ENCODE results near the gene PML. TPM values are rescaled to one million over a fixed set of nuclear protein-coding genes. Genes with fewer than 3 reads are reported as not detected.

The PML gene
- total RNA-seq, 8 experiments from 2014 or later: 7.2 to 37.8 (median 12.6) TPM

- Histone ChIP-seq H3K4me3 (no peak overlapping the region), H3K4me1 (replicated peaks in 1 of 2) (no peaks in the 10 kb centered on the region), H3K27ac (no peak overlapping the region)
- ATAC-seq (replicated peaks in 6 of 8): no peak
- WGBS, 10 experiments: 60 to 98% (median 87%) methylated on average over 4 to 11 of the region's 11 CpGs; no CpG with 5 or more reads in 2 of the 10 experiments
- in situ Hi-C loops (cut with MboI; ENCODE audit: low pct_unique_long_range_greater_than_20kb in 2 of 9, low sequenced_read_pairs in 9 of 9, unreplicated experiment in 9 of 9): no loop called here
These were observed 12.5 kb downstream of the PML start for GRCh38 chr15:74006774-74007639.

- Histone ChIP-seq H3K4me3 (no peak overlapping the region), H3K4me1 (replicated peaks in 1 of 2) (no peaks in the 10 kb centered on the region), H3K27ac (no peak overlapping the region)
- WGBS, 10 experiments: 57 to 100% (median 78%) methylated on average over 1 to 4 of the region's 5 CpGs; no CpG with 5 or more reads in 2 of the 10 experiments
- in situ Hi-C loops (cut with MboI; ENCODE audit: low pct_unique_long_range_greater_than_20kb in 2 of 9, low sequenced_read_pairs in 9 of 9, unreplicated experiment in 9 of 9): no loop called here
- no peak for ATAC-seq (replicated peaks in 6 of 8)
These were observed 13.4 kb downstream of the PML start for GRCh38 chr15:74007820-74008371.

- ATAC-seq (replicated peaks in 6 of 8): no peak
- H3K27ac ChIP-seq: no peak overlapping the region
- in situ Hi-C loops (cut with MboI; ENCODE audit: low pct_unique_long_range_greater_than_20kb in 2 of 9, low sequenced_read_pairs in 9 of 9, unreplicated experiment in 9 of 9): no loop called here
- no peak overlapping the region for H3K4me3 ChIP-seq
- no peaks in the 10 kb centered on the region for H3K4me1 ChIP-seq (replicated peaks in 1 of 2)
- WGBS, 10 experiments: 80 to 100% (median 83%) methylated on average over 1 to 3 of the region's 3 CpGs; no CpG with 5 or more reads in 5 of the 10 experiments
These were observed 14.4 kb downstream of the PML start for GRCh38 chr15:74008901-74009300.

GRCh38 chr15:74010929-74011540 lies 16.5 kb downstream of the PML start:
- WGBS, 10 experiments: 50 to 100% (median 100%) methylated on average over 1 to 2 of the region's 2 CpGs; no CpG with 5 or more reads in 3 of the 10 experiments
- in situ Hi-C loops (cut with MboI; ENCODE audit: low pct_unique_long_range_greater_than_20kb in 2 of 9, low sequenced_read_pairs in 9 of 9, unreplicated experiment in 9 of 9): no loop called here
- no peak overlapping the region for H3K27ac ChIP-seq
- peak in 3 of 8 experiments; percentile 22 to 86 (median 77) for ATAC-seq (replicated peaks in 6 of 8)
- H3K4me3 ChIP-seq: no peak overlapping the region
- no peaks in the 10 kb centered on the region for H3K4me1 ChIP-seq (replicated peaks in 1 of 2)

- no peak overlapping the region for H3K4me3 ChIP-seq
- in situ Hi-C loops (cut with MboI; ENCODE audit: low pct_unique_long_range_greater_than_20kb in 2 of 9, low sequenced_read_pairs in 9 of 9, unreplicated experiment in 9 of 9): no loop called here
- H3K4me1 ChIP-seq (replicated peaks in 1 of 2): no peaks in the 10 kb centered on the region
- H3K27ac ChIP-seq: no peak overlapping the region
- no peak for ATAC-seq (replicated peaks in 6 of 8)
- WGBS, 10 experiments: 29 to 100% (median 60%) methylated on average over 1 to 2 of the region's 2 CpGs; no CpG with 5 or more reads in 4 of the 10 experiments
These were observed 17.1 kb downstream of the PML start for GRCh38 chr15:74011610-74012009.

- no peaks in the 10 kb centered on the region for H3K4me1 ChIP-seq (replicated peaks in 1 of 2)
- no peak overlapping the region for H3K4me3 ChIP-seq
- no peak for ATAC-seq (replicated peaks in 6 of 8)
- in situ Hi-C loops (cut with MboI; ENCODE audit: low pct_unique_long_range_greater_than_20kb in 2 of 9, low sequenced_read_pairs in 9 of 9, unreplicated experiment in 9 of 9): no loop called here
- no peak overlapping the region for H3K27ac ChIP-seq
- WGBS, 10 experiments: 58 to 100% (median 100%) methylated on average over 1 to 2 of the region's 2 CpGs; no CpG with 5 or more reads in 1 of the 10 experiments
These were observed 18.9 kb downstream of the PML start for GRCh38 chr15:74013374-74013894.

GRCh38 chr15:74019734-74020133 lies 25.2 kb downstream of the PML start:
- no peak overlapping the region for H3K4me3 ChIP-seq
- ATAC-seq (replicated peaks in 6 of 8): peak in 2 of 8 experiments; percentile 50
- no peak overlapping the region for H3K27ac ChIP-seq
- WGBS, 10 experiments: 14 to 100% (median 77%) methylated on average over 1 to 2 of the region's 2 CpGs; no CpG with 5 or more reads in 1 of the 10 experiments
- in situ Hi-C loops (cut with MboI; ENCODE audit: low pct_unique_long_range_greater_than_20kb in 2 of 9, low sequenced_read_pairs in 9 of 9, unreplicated experiment in 9 of 9): no loop called here
- H3K4me1 ChIP-seq (replicated peaks in 1 of 2): no peaks in the 10 kb centered on the region

- in situ Hi-C loops (cut with MboI; ENCODE audit: low pct_unique_long_range_greater_than_20kb in 2 of 9, low sequenced_read_pairs in 9 of 9, unreplicated experiment in 9 of 9): no loop called here
- Histone ChIP-seq H3K4me1 (replicated peaks in 1 of 2) (no peaks in the 10 kb centered on the region), H3K27ac (no peak overlapping the region), H3K4me3 (no peak overlapping the region)
- 80 to 99% (median 97%) methylated on average over 2 to 30 of the region's 66 CpGs; no CpG with 5 or more reads in 3 of the 10 experiments for WGBS, 10 experiments
- ATAC-seq (replicated peaks in 6 of 8): no peak
These were observed 28.4 kb downstream of the PML start for GRCh38 chr15:74022706-74023470.

GRCh38 chr15:74024687-74025086 lies 30.2 kb downstream of the PML start:
- no peak overlapping the region for H3K27ac ChIP-seq
- in situ Hi-C loops (cut with MboI; ENCODE audit: low pct_unique_long_range_greater_than_20kb in 2 of 9, low sequenced_read_pairs in 9 of 9, unreplicated experiment in 9 of 9): no loop called here
- no peaks in the 10 kb centered on the region for H3K4me1 ChIP-seq (replicated peaks in 1 of 2)
- no peak overlapping the region for H3K4me3 ChIP-seq
- no peak for ATAC-seq (replicated peaks in 6 of 8)
- WGBS, 10 experiments: 60 to 100% methylated on average over 1 of the region's 2 CpGs; no CpG with 5 or more reads in 8 of the 10 experiments

GRCh38 chr15:74025436-74025835 lies 30.9 kb downstream of the PML start:
- Histone ChIP-seq H3K4me3 (no peak overlapping the region), H3K4me1 (replicated peaks in 1 of 2) (no peaks in the 10 kb centered on the region), H3K27ac (no peak overlapping the region)
- 0 to 100% (median 89%) methylated on average over 1 to 4 of the region's 5 CpGs; no CpG with 5 or more reads in 5 of the 10 experiments for WGBS, 10 experiments
- ATAC-seq (replicated peaks in 6 of 8): no peak
- in situ Hi-C loops (cut with MboI; ENCODE audit: low pct_unique_long_range_greater_than_20kb in 2 of 9, low sequenced_read_pairs in 9 of 9, unreplicated experiment in 9 of 9): no loop called here

- no peak for ATAC-seq (replicated peaks in 6 of 8)
- in situ Hi-C loops (cut with MboI; ENCODE audit: low pct_unique_long_range_greater_than_20kb in 2 of 9, low sequenced_read_pairs in 9 of 9, unreplicated experiment in 9 of 9): no loop called here
- H3K27ac ChIP-seq: no peak overlapping the region
- no peak overlapping the region for H3K4me3 ChIP-seq
- H3K4me1 ChIP-seq (replicated peaks in 1 of 2): no peaks in the 10 kb centered on the region
- WGBS, 10 experiments: 67 to 100% (median 78%) methylated on average over 1 to 3 of the region's 3 CpGs; no CpG with 5 or more reads in 5 of the 10 experiments
These were observed 33.2 kb downstream of the PML start for GRCh38 chr15:74027688-74028087.

GRCh38 chr15:74028646-74029045 lies 34.1 kb downstream of the PML start:
- no peak for ATAC-seq (replicated peaks in 6 of 8)
- WGBS, 10 experiments: 43 to 100% (median 85%) methylated on average over 1 to 3 of the region's 3 CpGs; no CpG with 5 or more reads in 1 of the 10 experiments
- in situ Hi-C loops (cut with MboI; ENCODE audit: low pct_unique_long_range_greater_than_20kb in 2 of 9, low sequenced_read_pairs in 9 of 9, unreplicated experiment in 9 of 9): no loop called here

More at GRCh38 chr15:74028646-74029045, 34.1 kb downstream of the PML start:
- Histone ChIP-seq H3K27ac (no peak overlapping the region), H3K4me3 (no peak overlapping the region), H3K4me1 (replicated peaks in 1 of 2) (no peaks in the 10 kb centered on the region)

All from motor neuron (in vitro differentiated cells).